Adrenal gland (tissue), 5 donors: ENCODE data around the gene KRTAP10-1.

Experiments
- POLR2A ChIP-seq, 2 donors: fragments of 450-650 bp; IDR thresholded peaks; one replicate each; pipeline ENCODE4 v1.6.1; 2017; ENCODE audit warnings: antibody characterized with exemption in 2 of 2, mild to moderate bottlenecking in 2 of 2, moderate library complexity in 1 of 2
- TF ChIP-seq, protein P1 (sequence below), 6 experiments: fragments of 450-650 bp in 4 of 6; fragments of 200-600 bp in 2 of 6; sonication (generic) in 1 of 6; IDR thresholded peaks; 1 replicate in 5 of 6; 2 replicates in 1 of 6; pipeline versions ENCODE4 v1.5.1 to v1.8.0; 2016 to 2021; ENCODE audit warnings: antibody characterized with exemption in 6 of 6, mild to moderate bottlenecking in 2 of 6, moderate library complexity in 1 of 6
- donor health status: DM: no; HTN: no; CAD: no.

- no peak for TF ChIP-seq POLR2A (IDR thresholded peaks at IDR 0.05)
- TF ChIP-seq, protein P1, sequence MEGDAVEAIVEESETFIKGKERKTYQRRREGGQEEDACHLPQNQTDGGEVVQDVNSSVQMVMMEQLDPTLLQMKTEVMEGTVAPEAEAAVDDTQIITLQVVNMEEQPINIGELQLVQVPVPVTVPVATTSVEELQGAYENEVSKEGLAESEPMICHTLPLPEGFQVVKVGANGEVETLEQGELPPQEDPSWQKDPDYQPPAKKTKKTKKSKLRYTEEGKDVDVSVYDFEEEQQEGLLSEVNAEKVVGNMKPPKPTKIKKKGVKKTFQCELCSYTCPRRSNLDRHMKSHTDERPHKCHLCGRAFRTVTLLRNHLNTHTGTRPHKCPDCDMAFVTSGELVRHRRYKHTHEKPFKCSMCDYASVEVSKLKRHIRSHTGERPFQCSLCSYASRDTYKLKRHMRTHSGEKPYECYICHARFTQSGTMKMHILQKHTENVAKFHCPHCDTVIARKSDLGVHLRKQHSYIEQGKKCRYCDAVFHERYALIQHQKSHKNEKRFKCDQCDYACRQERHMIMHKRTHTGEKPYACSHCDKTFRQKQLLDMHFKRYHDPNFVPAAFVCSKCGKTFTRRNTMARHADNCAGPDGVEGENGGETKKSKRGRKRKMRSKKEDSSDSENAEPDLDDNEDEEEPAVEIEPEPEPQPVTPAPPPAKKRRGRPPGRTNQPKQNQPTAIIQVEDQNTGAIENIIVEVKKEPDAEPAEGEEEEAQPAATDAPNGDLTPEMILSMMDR (IDR thresholded peaks at IDR 0.05): no peak
Measured at GRCh38 chr21:44513389-44514217, 26.4 kb downstream of the KRTAP10-1 start.
